Esophagus muscularis mucosa (tissue), 4 donors: Measurements from ENCODE around the gene DUSP9. TPM values are rescaled to one million over a fixed set of nuclear protein-coding genes. Genes with fewer than 3 reads are reported as not detected.
"Not testable (repeated sequence)": the region's sequence is repeated elsewhere in the genome, so short reads cannot be mapped to it uniquely, and the experiment has no call there.

Experiments
- DNase-seq: peaks from one replicate; pipeline ENCODE4 v3.0.0-alpha.2; 2017; ENCODE audit errors: extremely low spot score
- H3K27ac ChIP-seq, 4 donors: fragments of 200-600 bp; sonication (generic); replicated peaks in 1 of 4; 1 replicate in 3 of 4; 2 replicates in 1 of 4; pipeline ENCODE4 v1.5.1; 2016 to 2019; ENCODE audit warnings: mild to moderate bottlenecking in 1 of 4
- H3K27me3 ChIP-seq, 4 donors: fragments of 200-600 bp; sonication (generic); one replicate each; pipeline versions ENCODE4 v1.5.1 to v1.6.0; 2016 to 2019
- H3K36me3 ChIP-seq, 4 donors: fragments of 200-600 bp; sonication (generic); one replicate each; pipeline ENCODE4 v1.5.1; 2016 to 2019
- H3K4me1 ChIP-seq, 4 donors: fragments of 200-600 bp; sonication (generic); one replicate each; pipeline ENCODE4 v1.5.1; 2016 to 2019
- H3K4me3 ChIP-seq, 4 donors: fragments of 200-600 bp; sonication (generic); 1 replicate in 2 of 4; 2 replicates in 2 of 4; pipeline ENCODE4 v1.5.1; 2016 to 2019; ENCODE audit warnings: mild to moderate bottlenecking in 4 of 4, moderate library complexity in 1 of 4
- H3K9me3 ChIP-seq, 4 donors: fragments of 200-600 bp; sonication (generic); 1 replicate in 3 of 4; 2 replicates in 1 of 4; pipeline ENCODE4 v1.5.1; 2016 to 2019
- EP300 ChIP-seq: sonication (generic); formaldehyde crosslinking; IDR thresholded peaks from one replicate; pipeline ENCODE4 v1.6.1; 2017; ENCODE audit warnings: antibody characterized with exemption
- POLR2A ChIP-seq: fragments of 450-650 bp; IDR thresholded peaks from one replicate; pipeline ENCODE4 v1.6.1; 2017; ENCODE audit warnings: antibody characterized with exemption, moderate library complexity, mild to moderate bottlenecking, low read depth
- POLR2AphosphoS5 ChIP-seq, 2 donors: sonication (generic); formaldehyde crosslinking; IDR thresholded peaks; one replicate each; pipeline ENCODE4 v1.6.1; 2017; ENCODE audit warnings: antibody characterized with exemption in 2 of 2
- WGBS: methylation state at CpG from one replicate; pipeline ENCODE4 v1.1.5; 2018; 5-methylcytosine and 5-hydroxymethylcytosine counted together
- intact Hi-C: fragments of 100-400 bp; cut with DNase I; formaldehyde crosslinking; loops from one replicate; pipeline ENCODE4 v1.15.1; 2023
- total RNA-seq, 4 donors: library from RNA; depleted of rRNA; stranded (reverse); fragments of >200 nt; gene quantifications; one replicate each; pipeline versions ENCODE4 v1.1.0 to v1.2.1, GENCODE V29; 2016
- TF ChIP-seq, protein P1 (sequence below), 3 experiments: fragments of 200-600 bp in 2 of 3; fragments of 450-650 bp in 1 of 3; sonication (generic) in 2 of 3; IDR thresholded peaks; one replicate each; pipeline ENCODE4 v1.5.1; 2017 to 2019; ENCODE audit warnings: antibody characterized with exemption in 3 of 3, mild to moderate bottlenecking in 2 of 3, moderate library complexity in 1 of 3

The DUSP9 gene
- total RNA-seq, 4 donors from 2014 or later: not detected

- no peaks in the 10 kb centered on the region for H3K36me3 ChIP-seq
- no peak for DNase-seq
- no peak overlapping the region for H3K27ac ChIP-seq
- intact Hi-C loops: no loop called here
- WGBS: 91% methylated on average over 11 of the region's 12 CpGs
- no peak overlapping the region for H3K4me3 ChIP-seq
- H3K27me3 ChIP-seq: no peaks in the 10 kb centered on the region
- peaks cover 0 to 5% (median 0%) of the 10 kb centered on the region in 4 donors for H3K9me3 ChIP-seq
- peaks cover 10 to 31% (median 23%) of the 10 kb centered on the region in 4 donors for H3K4me1 ChIP-seq
- no peak for TF ChIP-seq EP300
- TF ChIP-seq, protein P1, sequence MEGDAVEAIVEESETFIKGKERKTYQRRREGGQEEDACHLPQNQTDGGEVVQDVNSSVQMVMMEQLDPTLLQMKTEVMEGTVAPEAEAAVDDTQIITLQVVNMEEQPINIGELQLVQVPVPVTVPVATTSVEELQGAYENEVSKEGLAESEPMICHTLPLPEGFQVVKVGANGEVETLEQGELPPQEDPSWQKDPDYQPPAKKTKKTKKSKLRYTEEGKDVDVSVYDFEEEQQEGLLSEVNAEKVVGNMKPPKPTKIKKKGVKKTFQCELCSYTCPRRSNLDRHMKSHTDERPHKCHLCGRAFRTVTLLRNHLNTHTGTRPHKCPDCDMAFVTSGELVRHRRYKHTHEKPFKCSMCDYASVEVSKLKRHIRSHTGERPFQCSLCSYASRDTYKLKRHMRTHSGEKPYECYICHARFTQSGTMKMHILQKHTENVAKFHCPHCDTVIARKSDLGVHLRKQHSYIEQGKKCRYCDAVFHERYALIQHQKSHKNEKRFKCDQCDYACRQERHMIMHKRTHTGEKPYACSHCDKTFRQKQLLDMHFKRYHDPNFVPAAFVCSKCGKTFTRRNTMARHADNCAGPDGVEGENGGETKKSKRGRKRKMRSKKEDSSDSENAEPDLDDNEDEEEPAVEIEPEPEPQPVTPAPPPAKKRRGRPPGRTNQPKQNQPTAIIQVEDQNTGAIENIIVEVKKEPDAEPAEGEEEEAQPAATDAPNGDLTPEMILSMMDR (IDR thresholded peaks at IDR 0.05): no peak
- no peak for TF ChIP-seq POLR2A
- no peak for TF ChIP-seq POLR2AphosphoS5 (IDR thresholded peaks at IDR 0.05)
These were observed 45.4 kb upstream of the DUSP9 start for GRCh38 chrX:153601511-153602110.

DNA sequence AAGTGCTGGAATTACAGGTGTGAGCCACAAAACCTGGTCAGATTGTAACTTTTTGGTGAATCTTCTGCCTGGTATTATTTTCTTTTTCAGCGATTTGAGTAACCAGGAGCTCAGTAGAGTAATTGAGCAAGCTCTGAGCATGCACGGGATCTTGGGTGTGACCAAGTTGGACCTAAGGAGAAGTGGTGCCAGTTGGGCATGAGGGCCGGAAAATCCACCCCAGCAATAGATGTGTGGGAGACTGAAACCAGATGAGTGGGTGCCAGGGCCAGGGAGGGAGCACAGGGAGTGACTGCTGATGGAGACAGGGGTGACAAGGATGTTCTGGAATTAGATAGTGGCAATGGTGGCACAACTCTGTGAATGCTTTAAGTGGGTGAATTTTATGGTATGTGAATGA, 44.4 kb upstream of the DUSP9 start:
- DNase-seq: no peak
- WGBS: 85% methylated on average over 3 of the region's 3 CpGs
- Histone ChIP-seq H3K27ac (no peak overlapping the region), H3K27me3 (no peaks in the 10 kb centered on the region), H3K36me3 (no peaks in the 10 kb centered on the region), H3K4me3 (no peak overlapping the region), H3K4me1 (peaks cover 9 to 25% (median 18%) of the 10 kb centered on the region in 4 donors), H3K9me3 (no peaks in the 10 kb centered on the region)
- TF ChIP-seq POLR2A: no peak
- TF ChIP-seq POLR2AphosphoS5 (IDR thresholded peaks at IDR 0.05): no peak
- intact Hi-C loops: no loop called here

- H3K4me3 ChIP-seq: no peak overlapping the region
- no peaks in the 10 kb centered on the region for H3K36me3 ChIP-seq
- no peaks in the 10 kb centered on the region for H3K9me3 ChIP-seq
- intact Hi-C loops: no loop called here
- TF ChIP-seq EP300 (no peak), POLR2A (no peak), POLR2AphosphoS5 (IDR thresholded peaks at IDR 0.05) (no peak)
- TF ChIP-seq, protein P1 (IDR thresholded peaks at IDR 0.05): no peak
- H3K4me1 ChIP-seq: peaks cover 4 to 19% (median 12%) of the 10 kb centered on the region in 4 donors
- H3K27me3 ChIP-seq: no peaks in the 10 kb centered on the region
- H3K27ac ChIP-seq: no peak overlapping the region
- WGBS: 88% methylated on average over 15 of the region's 17 CpGs
- DNase-seq: no peak
These were observed 43.8 kb upstream of the DUSP9 start for GRCh38 chrX:153603131-153603656.

DNA sequence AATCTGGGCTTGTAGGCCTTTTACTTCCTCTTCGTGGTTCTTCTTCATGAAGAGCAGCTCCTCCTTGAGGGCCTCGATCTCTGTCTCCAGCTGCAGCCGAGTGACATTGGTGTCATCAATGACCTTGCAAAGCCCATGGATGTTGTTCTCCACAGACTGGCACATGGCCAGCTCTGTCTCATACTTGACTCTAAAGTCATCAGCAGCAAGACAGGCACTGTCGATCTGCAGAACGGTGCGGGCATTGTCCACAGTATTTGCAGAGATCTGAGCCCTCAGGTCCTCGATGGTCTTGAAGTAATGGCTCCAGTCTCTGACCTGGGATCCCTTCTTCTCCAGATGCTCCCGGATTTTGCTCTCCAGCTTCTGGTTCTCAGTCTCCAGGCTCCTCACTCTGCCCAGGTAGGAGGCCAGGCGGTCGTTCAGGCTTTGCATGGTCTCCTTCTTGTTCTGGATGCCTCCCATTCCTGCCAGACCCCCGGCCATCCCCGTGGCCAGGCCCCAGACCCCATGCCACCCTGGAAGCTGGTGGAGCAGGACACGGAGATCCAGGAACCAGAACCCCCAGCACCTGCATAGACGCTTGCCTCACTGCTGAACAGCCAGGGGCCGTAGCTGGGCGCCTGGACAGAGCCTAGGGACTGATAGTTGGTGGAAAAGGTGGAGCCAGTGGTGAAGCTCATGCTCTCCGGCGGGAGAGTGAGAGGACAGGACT, 42.2 kb upstream of the DUSP9 start:
- H3K36me3 ChIP-seq, H3K27ac ChIP-seq, DNase-seq, H3K27me3 ChIP-seq, H3K4me3 ChIP-seq, H3K9me3 ChIP-seq, intact Hi-C loops: not testable (repeated sequence)
- H3K4me1 ChIP-seq: peaks cover 7 to 19% (median 14%) of the 10 kb centered on the region in 4 donors
- 81% methylated on average over 17 of the region's 18 CpGs for WGBS

DNA sequence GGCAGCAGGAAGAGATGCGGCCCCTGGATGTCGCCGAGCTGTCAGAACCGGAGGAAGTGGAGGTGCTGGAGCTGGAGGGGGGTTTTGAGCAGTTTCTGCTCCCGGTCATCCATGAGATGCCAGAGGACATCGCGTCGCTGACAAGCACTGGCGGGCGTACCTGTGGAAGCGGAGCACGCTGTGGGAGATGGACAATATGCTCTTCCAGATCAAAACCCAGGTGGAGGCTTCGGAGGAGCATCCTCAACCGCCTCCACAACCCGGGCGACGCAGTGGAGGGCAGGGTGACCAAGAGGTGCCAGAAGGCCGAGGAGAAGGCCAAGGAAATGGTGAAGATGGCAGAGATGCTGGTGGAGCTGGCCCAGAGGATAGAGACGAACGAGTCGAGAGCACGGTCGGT, 40.5 kb upstream of the DUSP9 start:
- H3K36me3 ChIP-seq: no peaks in the 10 kb centered on the region
- peaks cover 7 to 15% (median 12%) of the 10 kb centered on the region in 4 donors for H3K4me1 ChIP-seq
- H3K4me3 ChIP-seq: no peak overlapping the region
- no peak overlapping the region for H3K27ac ChIP-seq
- no peaks in the 10 kb centered on the region for H3K9me3 ChIP-seq
- WGBS: 86% methylated on average over 23 of the region's 23 CpGs
- DNase-seq: no peak
- TF ChIP-seq POLR2AphosphoS5 (IDR thresholded peaks at IDR 0.05): no peak
- TF ChIP-seq, protein P1 (IDR thresholded peaks at IDR 0.05): no peak
- no peak for TF ChIP-seq EP300
- no peak for TF ChIP-seq POLR2A
- intact Hi-C loops: no loop called here
- no peaks in the 10 kb centered on the region for H3K27me3 ChIP-seq
